Measurements from ENCODE around the gene ATF6B.

- TF ChIP-seq, protein P1, sequence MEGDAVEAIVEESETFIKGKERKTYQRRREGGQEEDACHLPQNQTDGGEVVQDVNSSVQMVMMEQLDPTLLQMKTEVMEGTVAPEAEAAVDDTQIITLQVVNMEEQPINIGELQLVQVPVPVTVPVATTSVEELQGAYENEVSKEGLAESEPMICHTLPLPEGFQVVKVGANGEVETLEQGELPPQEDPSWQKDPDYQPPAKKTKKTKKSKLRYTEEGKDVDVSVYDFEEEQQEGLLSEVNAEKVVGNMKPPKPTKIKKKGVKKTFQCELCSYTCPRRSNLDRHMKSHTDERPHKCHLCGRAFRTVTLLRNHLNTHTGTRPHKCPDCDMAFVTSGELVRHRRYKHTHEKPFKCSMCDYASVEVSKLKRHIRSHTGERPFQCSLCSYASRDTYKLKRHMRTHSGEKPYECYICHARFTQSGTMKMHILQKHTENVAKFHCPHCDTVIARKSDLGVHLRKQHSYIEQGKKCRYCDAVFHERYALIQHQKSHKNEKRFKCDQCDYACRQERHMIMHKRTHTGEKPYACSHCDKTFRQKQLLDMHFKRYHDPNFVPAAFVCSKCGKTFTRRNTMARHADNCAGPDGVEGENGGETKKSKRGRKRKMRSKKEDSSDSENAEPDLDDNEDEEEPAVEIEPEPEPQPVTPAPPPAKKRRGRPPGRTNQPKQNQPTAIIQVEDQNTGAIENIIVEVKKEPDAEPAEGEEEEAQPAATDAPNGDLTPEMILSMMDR (IDR thresholded peaks at IDR 0.05): no peak
- TF ChIP-seq POLR2A (IDR thresholded peaks at IDR 0.05): no peak
Measured at GRCh38 chr6:32097364-32097763, 30.7 kb downstream of the ATF6B start.

All from right lobe of liver (tissue), 4 donors.